ENCODE data around the gene COL4A2.

The COL4A2 gene

GRCh38 chr13:110338441-110339101 lies 31.5 kb downstream of the COL4A2 start:
- no peak for DNase-seq (ENCODE audit: low read depth in 2 of 3, low spot score in 2 of 3)

DNA sequence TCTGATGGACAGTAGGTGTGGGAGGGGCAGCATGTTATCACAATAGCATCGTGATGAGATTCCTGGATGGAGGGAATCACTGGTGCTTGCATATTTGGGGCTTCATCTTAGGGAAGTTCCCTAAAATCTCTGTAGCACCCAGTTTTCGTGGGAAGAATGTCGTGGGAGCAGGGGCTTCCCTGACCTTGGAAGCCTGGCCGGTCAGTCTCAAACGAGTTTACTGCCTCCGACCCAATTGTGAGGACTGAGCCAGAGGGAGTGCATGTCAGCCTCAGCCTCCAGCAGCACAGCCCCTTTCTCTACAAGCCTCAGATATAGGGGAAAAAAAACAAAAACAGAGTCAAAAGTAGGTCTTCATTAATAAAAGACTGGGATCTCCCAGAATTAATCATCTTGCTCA lies 32.2 kb downstream of the COL4A2 start:
- no peak for DNase-seq (ENCODE audit: low read depth in 2 of 3, low spot score in 2 of 3)

- DNase-seq (ENCODE audit: low read depth in 2 of 3, low spot score in 2 of 3): no peak
These were observed 33.0 kb downstream of the COL4A2 start for GRCh38 chr13:110339975-110340550.

DNA sequence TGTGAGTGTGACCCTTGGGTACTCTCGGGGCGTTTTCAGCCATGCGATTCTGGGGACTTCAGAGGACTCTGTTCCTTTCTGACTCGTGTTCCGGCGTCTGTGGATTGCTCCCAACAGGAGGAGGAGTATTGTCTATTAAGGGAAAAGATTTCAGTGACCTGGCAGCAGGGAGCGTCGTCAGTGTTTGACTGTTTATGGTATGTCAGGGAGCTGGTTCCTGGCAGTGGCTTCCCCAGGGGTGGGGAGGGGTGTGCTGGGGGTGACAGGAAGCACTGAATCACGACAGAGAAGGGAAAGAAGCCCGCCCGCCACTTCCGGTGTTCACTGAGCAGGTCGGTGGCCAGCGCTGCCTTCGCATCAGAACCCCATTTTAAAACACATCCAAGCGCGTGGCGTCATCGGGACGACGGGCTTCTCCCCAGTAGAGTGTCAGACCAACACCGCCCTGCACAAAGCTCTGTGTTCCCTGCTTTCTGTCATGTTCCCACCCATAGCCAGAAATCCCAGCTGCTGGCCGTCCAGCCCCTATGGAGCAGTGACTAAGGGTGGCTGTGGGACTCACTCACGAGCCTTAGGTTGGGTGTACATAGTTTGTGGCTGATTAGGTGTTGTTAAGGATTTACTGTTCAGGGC lies 33.8 kb downstream of the COL4A2 start:
- peak in 2 of 3 experiments; percentile 24 to 33 for DNase-seq (ENCODE audit: low read depth in 2 of 3, low spot score in 2 of 3)

DNA sequence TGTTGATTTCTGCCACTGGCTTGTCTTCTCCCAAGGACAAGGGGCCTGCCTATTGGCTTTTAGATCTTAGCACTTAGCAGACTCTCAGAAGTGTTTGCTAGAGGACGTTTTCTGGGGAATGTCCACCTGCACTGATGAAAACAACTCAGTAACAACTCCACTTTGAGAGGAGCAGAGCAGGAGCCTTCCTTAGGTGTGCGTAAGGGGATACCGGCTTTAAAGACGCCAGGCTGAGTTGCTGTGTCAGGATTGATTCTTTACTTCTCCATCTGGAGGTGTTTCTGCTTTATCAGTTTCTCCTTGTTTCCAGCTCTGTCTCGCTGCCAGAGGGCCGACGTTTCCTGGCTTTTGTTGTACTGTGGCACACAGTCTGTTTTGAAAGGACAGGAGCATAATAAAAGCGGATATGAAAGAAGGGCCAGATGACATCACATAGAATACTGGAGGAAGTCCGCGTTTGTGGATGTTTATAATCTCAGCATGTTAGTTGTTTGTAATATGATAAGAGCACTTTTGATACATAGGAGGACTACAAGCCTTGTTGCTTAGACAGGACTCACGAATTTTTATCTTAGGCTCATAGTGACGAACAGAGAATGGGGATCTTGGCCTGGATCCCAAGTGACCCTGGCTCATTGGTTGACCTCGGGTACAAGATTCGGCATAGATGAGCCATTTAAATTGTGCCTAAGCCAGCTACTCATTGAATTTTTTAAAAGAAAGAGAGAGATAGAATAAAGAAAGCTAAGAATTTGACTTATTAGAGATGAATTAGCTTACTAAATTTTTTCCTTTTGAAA lies 34.6 kb downstream of the COL4A2 start:
- DNase-seq (ENCODE audit: low read depth in 2 of 3, low spot score in 2 of 3): no peak

GRCh38 chr13:110342474-110342873 lies 35.4 kb downstream of the COL4A2 start:
- no peak for DNase-seq (ENCODE audit: low read depth in 2 of 3, low spot score in 2 of 3)

DNA sequence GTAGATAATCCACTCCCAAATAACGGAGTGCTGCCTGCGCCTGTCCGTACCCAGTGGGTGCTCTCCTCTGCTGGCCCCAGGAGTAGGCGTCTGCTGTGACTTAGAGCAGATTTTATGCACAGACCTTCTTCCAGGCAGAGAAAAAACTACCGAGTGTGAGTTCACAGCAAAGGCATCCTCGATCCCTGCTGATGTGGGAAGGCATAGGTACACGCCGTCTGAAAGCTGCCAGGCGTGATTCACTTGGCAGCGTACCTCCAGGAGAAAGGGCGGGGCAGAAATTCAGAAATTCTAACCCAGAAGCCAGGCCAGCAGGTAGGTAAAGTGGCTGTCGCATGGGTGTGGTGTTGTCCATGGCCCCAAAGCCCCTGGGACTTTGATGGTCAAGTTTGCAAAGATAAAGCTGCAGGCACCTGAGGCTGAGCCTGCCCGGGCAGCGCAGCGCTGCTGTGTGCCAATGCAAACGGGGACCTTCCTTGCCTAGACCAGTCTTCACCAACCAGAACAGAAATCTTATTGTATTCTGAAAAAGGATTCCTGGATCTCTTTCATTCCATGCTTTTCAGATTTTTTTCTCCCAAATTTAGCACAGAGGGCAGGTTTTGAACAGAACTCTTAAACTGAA lies 36.3 kb downstream of the COL4A2 start:
- DNase-seq (ENCODE audit: low read depth in 2 of 3, low spot score in 2 of 3): no peak

- DNase-seq (ENCODE audit: low read depth in 2 of 3, low spot score in 2 of 3): no peak
These were observed 37.2 kb downstream of the COL4A2 start for GRCh38 chr13:110344320-110344719.

GRCh38 chr13:110345266-110345665 lies 38.2 kb downstream of the COL4A2 start:
- no peak for DNase-seq (ENCODE audit: low read depth in 2 of 3, low spot score in 2 of 3)

DNA sequence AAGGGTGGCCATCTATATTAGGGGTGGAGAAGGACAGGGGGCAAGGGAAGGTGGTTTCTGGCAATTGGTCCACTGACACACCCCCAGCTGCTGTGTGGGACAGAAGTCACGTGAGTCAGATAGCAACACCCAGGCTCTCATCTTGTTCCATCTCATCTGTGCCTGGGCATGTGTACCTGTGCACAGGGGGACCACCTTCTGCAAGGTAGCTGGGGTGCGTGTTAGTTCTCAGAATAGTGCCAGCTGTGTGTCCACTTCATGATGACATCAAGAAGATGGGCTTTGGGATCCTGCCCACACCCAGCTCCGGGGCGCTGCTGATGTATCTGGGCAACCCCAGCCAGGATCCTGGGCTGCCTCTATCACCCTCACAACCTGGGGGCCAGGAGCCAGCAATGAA lies 38.6 kb downstream of the COL4A2 start:
- no peak for DNase-seq (ENCODE audit: low read depth in 2 of 3, low spot score in 2 of 3)

DNA sequence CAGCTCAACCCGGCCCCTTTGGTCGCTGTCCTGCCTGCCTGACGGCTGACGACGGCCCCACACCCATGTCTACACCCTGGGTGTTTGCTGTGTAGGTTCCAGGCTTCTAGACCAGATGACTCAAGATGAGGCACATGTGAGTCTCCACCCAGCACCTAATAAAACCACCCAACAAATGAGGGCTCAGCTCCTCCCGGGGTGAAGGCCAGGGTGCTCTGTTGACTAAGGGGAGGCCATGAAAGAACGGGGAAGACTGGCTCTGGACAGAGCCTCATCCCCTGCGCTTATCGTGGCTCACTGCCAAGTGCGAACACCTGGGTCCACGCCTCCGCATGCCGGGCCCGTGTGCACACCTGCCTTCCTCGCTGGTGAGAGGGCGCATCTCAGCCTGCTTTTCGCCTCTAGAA lies 39.6 kb downstream of the COL4A2 start:
- no peak for DNase-seq (ENCODE audit: low read depth in 2 of 3, low spot score in 2 of 3)

DNA sequence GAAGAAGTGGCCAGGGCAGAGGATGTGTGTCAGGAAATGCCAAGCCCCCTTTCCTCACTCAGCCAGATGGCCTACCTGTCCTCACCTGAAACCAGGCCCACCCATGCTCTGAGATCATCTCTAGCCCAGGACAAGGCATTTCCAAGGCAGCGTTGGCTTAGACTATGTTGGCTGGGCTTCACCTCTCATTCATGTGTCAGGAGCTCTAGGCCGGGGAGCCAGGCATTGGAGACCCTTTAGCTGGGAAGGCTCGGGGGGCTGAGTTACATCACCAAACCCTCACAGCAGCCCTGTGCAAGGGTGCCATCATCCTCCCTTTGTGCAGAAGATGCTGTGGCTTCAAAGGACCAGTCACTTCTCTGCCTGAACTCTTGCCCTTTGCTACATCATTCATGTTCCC lies 40.0 kb downstream of the COL4A2 start:
- DNase-seq (ENCODE audit: low read depth in 2 of 3, low spot score in 2 of 3): no peak

GRCh38 chr13:110347535-110348308 lies 40.6 kb downstream of the COL4A2 start:
- no peak for DNase-seq (ENCODE audit: low read depth in 2 of 3, low spot score in 2 of 3)

GRCh38 chr13:110348309-110349105 lies 41.4 kb downstream of the COL4A2 start:
- no peak for DNase-seq (ENCODE audit: low read depth in 2 of 3, low spot score in 2 of 3)

- DNase-seq (ENCODE audit: low read depth in 2 of 3, low spot score in 2 of 3): no peak
These were observed 42.2 kb downstream of the COL4A2 start for GRCh38 chr13:110349239-110349638.

GRCh38 chr13:110350049-110350448 lies 43.0 kb downstream of the COL4A2 start:
- DNase-seq (ENCODE audit: low read depth in 2 of 3, low spot score in 2 of 3): no peak

GRCh38 chr13:110350509-110350908 lies 43.4 kb downstream of the COL4A2 start:
- DNase-seq (ENCODE audit: low read depth in 2 of 3, low spot score in 2 of 3): no peak

GRCh38 chr13:110351636-110352420 lies 44.7 kb downstream of the COL4A2 start:
- DNase-seq (ENCODE audit: low read depth in 2 of 3, low spot score in 2 of 3): no peak

DNA sequence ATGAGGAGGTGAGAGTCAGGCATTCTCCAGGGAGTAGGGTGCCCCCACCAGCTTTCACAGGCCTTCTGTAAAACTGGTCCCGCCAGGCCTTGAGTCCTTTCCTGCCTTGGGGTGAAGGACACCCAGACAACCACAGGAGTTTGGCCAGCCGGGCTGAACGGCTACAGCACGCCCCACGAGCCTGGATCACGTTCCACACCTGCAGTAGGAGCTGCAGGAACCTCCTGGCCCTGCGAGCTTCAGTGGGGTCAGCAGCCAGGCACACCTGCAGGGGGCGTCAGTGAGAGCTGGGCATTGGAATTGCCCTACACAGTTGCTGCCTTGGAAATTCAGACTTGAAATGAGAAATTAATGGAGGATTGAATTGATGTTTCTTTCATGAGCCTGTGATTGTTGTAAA lies 45.7 kb downstream of the COL4A2 start:
- no peak for DNase-seq (ENCODE audit: low read depth in 2 of 3, low spot score in 2 of 3)
